ENCODE measurements around the gene ZNF274.
"Not testable (repeated sequence)": the region's sequence is repeated elsewhere in the genome, so short reads cannot be mapped to it uniquely, and the experiment has no call there.

Gene ZNF274

DNA sequence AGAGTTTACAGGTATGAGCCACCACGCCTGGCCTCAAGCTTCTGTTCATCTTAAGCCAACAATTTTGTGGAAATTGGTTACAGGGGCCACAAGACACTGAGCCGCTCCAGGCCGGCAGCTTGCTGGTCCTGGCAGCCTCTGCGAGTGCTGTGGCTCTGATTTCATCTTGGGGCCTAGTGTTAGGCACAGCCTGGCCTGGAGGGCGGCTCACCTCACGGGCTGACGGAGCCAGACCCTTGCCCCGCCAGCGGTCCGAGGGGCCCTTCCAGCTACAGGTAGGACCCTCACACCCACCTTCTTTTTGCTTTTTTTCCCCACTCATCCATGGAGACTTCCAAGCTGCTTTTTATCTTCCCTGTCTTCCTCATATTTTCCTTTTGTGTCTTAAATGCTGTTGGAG lies 54.5 kb downstream of the ZNF274 start:
- no peak for TF ChIP-seq CTCF (IDR thresholded peaks at IDR 0.05; ENCODE audit: low read depth, low read length)
- Histone ChIP-seq H3K36me3 (peaks cover 88% of the 10 kb centered on the region), H3K9me3 (no peaks in the 10 kb centered on the region), H3K4me3 (ENCODE audit: low read depth, low read length) (no peak overlapping the region), H3K4me1 (no peaks in the 10 kb centered on the region), H3K27me3 (no peaks in the 10 kb centered on the region)
- DNase-seq = no peak

DNA sequence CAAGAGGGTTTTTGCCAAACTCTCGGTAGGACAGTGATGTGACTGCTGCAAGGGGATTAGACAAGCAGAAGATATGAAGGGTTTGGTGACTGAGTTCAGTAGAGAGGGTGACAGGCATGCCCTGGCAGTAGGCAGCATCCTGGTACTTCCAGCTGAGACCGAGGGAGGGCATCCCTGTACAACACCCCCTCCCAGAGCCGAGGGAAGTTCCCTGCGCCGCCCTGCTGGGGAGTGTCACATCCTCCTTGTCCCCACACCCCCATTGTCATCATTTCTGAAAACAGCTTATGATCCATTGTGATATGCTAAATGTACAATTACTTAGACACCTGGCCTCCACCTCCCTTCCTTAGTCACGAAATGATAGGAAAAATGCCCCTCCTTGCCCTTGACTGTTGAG lies 60.5 kb downstream of the ZNF274 start:
- no peak for DNase-seq
- H3K27me3 ChIP-seq = no peaks in the 10 kb centered on the region
- peaks cover 93% of the 10 kb centered on the region for H3K36me3 ChIP-seq
- H3K4me3 ChIP-seq (ENCODE audit: low read depth, low read length) = no peak overlapping the region
- no peak for TF ChIP-seq CTCF (IDR thresholded peaks at IDR 0.05; ENCODE audit: low read depth, low read length)
- H3K4me1 ChIP-seq = no peaks in the 10 kb centered on the region
- peaks cover 10% of the 10 kb centered on the region for H3K9me3 ChIP-seq

DNA sequence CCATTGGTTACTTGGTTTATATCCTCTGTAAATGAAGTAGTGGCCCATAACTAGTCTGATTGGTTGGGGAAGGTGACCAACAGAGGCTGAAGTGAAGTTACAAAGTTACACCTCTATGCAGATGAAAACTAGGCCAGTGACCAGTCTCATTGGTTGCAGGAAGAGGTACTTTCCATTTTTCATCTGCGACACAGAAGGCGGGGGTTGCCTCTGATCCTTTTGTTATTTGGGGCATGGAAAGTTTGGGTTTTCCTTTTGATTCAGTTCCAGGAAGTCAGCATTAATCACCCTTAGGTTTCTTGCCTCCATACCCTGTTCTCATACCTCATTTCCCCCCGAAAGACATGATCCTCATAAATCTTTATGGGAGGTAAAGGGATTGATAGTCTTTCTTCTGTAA lies 66.0 kb downstream of the ZNF274 start:
- Histone ChIP-seq H3K9me3 (peaks cover 21% of the 10 kb centered on the region), H3K36me3 (peaks cover 98% of the 10 kb centered on the region), H3K4me1 (no peaks in the 10 kb centered on the region), H3K4me3 (ENCODE audit: low read depth, low read length) (no peak overlapping the region), H3K27me3 (no peaks in the 10 kb centered on the region)
- DNase-seq = no peak
- TF ChIP-seq CTCF (IDR thresholded peaks at IDR 0.05; ENCODE audit: low read depth, low read length) = no peak

DNA sequence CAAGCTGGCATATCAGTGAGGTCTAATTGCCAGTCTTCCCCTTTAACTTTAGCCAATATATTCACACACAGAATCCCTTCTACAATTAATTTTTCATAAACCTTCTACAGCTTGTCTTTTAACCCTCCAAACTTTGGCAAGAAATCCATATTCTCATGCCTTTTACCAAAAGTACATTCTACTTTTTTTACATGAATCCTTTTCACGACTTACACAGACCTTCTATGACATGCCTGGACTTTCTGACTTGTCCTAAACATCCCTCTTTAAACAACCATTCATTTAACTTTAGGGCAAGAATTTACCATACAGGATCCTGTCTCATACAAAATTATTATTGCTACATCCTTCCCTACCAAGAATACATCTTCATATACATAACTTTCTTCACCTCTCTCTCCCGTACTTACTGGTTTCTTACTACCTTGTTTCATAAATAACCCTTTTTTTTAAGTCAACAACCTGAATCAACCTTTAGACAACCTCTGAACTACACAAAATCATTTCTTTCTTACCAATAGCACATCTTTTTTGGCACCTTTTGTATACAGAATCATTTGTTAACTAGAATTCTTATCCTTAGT lies 69.3 kb downstream of the ZNF274 start:
- Histone ChIP-seq H3K4me3 (ENCODE audit: low read depth, low read length) (no peak overlapping the region), H3K9me3 (peaks cover 11% of the 10 kb centered on the region), H3K36me3 (peaks cover 93% of the 10 kb centered on the region), H3K27me3 (no peaks in the 10 kb centered on the region), H3K4me1 (no peaks in the 10 kb centered on the region)
- TF ChIP-seq CTCF (IDR thresholded peaks at IDR 0.05; ENCODE audit: low read depth, low read length) = no peak
- no peak for DNase-seq

- Histone ChIP-seq H3K9me3 (peaks cover 30% of the 10 kb centered on the region), H3K36me3 (peaks cover 87% of the 10 kb centered on the region)
- H3K4me3 ChIP-seq (ENCODE audit: low read depth, low read length); DNase-seq; H3K4me1 ChIP-seq; H3K27me3 ChIP-seq: not testable (repeated sequence)
Measured at GRCh38 chr19:58258259-58258658, 75.4 kb downstream of the ZNF274 start.

DNA sequence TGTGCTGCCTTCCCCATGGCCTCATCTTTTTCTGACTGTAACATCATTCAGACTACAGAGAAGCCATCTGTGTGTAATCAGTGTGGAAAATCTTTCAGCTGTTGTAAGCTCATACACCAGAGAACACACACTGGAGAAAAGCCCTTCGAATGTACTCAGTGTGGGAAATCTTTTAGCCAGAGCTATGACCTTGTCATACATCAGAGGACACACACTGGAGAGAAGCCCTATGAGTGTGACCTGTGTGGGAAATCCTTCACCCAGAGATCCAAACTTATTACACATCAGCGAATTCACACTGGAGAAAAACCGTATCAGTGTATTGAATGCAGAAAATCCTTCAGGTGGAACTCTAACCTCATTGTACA lies 78.7 kb downstream of the ZNF274 start:
- no peak for DNase-seq
- TF ChIP-seq CTCF (IDR thresholded peaks at IDR 0.05; ENCODE audit: low read depth, low read length) = no peak
- peaks cover 83% of the 10 kb centered on the region for H3K36me3 ChIP-seq
- H3K27me3 ChIP-seq = no peaks in the 10 kb centered on the region
- H3K4me3 ChIP-seq (ENCODE audit: low read depth, low read length) = no peak overlapping the region
- peaks cover 43% of the 10 kb centered on the region for H3K9me3 ChIP-seq
- no peaks in the 10 kb centered on the region for H3K4me1 ChIP-seq
